ENCODE data around the gene ARMC8.

Gene ARMC8

DNA sequence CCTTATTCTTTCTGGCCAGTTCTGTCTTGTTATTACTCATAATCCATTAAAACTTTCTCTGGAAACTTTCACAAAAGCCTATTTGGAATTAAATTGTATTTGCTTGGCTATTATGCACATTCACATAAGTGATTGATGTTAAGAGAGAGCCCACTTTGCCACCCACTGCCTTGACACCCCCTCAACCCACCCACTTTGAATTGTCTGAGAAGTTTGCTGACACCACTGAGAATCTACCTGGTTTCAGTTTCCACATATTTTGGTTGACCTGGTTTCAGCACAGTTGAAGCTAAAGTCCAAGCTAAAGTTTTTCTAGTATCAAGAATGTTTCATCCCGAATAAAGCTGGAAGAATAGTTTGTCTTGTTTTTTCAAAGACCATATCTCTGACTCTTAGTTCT is 70.9 kb downstream of the ARMC8 start:
- Histone ChIP-seq H3K27me3 (ENCODE audit: insufficient read depth, low read length) (no peaks in the 10 kb centered on the region), H4K20me1 (ENCODE audit: insufficient read depth, low read length) (no peaks in the 10 kb centered on the region), H3K9me3 (ENCODE audit: low read length) (no peaks in the 10 kb centered on the region), H3K4me3 (ENCODE audit: low read depth, low read length, poor library complexity, severe bottlenecking) (no peak overlapping the region), H3K36me3 (ENCODE audit: insufficient read depth, low read length) (no peaks in the 10 kb centered on the region), H3K4me1 (ENCODE audit: insufficient read depth, low read length, severe bottlenecking) (no peaks in the 10 kb centered on the region), H3K79me2 (ENCODE audit: insufficient read depth, low read length) (no peaks in the 10 kb centered on the region), H3K4me2 (ENCODE audit: low read length) (no peak overlapping the region), H2AFZ (ENCODE audit: low read length) (no peak overlapping the region), H3K9me2 (ENCODE audit: low read depth, low read length) (no peaks in the 10 kb centered on the region), H3K9ac (ENCODE audit: low read length) (no peak overlapping the region), H3K27ac (ENCODE audit: low read depth, low read length, poor library complexity, severe bottlenecking) (no peak overlapping the region), H3F3A (ENCODE audit: insufficient read depth, low read length) (no peaks in the 10 kb centered on the region)
- TF ChIP-seq EZH2 (IDR thresholded peaks at IDR 0.05; ENCODE audit: borderline replicate concordance, low read length) = no peak
- TF ChIP-seq, protein P1, sequence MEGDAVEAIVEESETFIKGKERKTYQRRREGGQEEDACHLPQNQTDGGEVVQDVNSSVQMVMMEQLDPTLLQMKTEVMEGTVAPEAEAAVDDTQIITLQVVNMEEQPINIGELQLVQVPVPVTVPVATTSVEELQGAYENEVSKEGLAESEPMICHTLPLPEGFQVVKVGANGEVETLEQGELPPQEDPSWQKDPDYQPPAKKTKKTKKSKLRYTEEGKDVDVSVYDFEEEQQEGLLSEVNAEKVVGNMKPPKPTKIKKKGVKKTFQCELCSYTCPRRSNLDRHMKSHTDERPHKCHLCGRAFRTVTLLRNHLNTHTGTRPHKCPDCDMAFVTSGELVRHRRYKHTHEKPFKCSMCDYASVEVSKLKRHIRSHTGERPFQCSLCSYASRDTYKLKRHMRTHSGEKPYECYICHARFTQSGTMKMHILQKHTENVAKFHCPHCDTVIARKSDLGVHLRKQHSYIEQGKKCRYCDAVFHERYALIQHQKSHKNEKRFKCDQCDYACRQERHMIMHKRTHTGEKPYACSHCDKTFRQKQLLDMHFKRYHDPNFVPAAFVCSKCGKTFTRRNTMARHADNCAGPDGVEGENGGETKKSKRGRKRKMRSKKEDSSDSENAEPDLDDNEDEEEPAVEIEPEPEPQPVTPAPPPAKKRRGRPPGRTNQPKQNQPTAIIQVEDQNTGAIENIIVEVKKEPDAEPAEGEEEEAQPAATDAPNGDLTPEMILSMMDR (IDR thresholded peaks at IDR 0.05; ENCODE audit: low read length) = no peak

DNA sequence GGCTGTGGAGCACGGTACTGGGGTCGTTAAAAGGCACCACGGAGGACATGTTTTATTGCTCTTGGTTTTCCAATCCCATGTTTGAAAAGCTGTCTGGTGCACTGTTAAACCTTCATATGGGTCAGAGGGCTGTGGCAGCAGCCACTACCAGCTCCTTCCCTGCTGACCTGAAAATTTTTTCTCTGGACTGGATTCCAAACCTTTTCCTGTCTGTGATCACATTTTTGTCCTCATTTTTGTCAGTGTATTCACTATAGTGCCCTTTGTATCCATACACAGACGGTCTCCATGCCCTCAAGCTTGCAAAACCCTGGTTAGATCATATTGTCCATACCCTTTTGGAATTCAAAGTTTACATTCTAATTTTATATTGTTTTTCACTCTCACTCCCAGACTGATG is 72.0 kb downstream of the ARMC8 start:
- H3K36me3 ChIP-seq (ENCODE audit: insufficient read depth, low read length) = peaks cover 7% of the 10 kb centered on the region; the same call in 1 of the 2 replicates
- no peak overlapping the region for H3K9ac ChIP-seq (ENCODE audit: low read length)
- H4K20me1 ChIP-seq (ENCODE audit: insufficient read depth, low read length) = no peaks in the 10 kb centered on the region
- H3F3A ChIP-seq (ENCODE audit: insufficient read depth, low read length) = no peaks in the 10 kb centered on the region
- H2AFZ ChIP-seq (ENCODE audit: low read length) = no peak overlapping the region
- H3K4me3 ChIP-seq (ENCODE audit: low read depth, low read length, poor library complexity, severe bottlenecking) = no peak overlapping the region
- no peak overlapping the region for H3K4me2 ChIP-seq (ENCODE audit: low read length)
- H3K4me1 ChIP-seq (ENCODE audit: insufficient read depth, low read length, severe bottlenecking) = no peaks in the 10 kb centered on the region
- H3K79me2 ChIP-seq (ENCODE audit: insufficient read depth, low read length) = no peaks in the 10 kb centered on the region
- no peak overlapping the region for H3K27ac ChIP-seq (ENCODE audit: low read depth, low read length, poor library complexity, severe bottlenecking)
- no peaks in the 10 kb centered on the region for H3K9me3 ChIP-seq (ENCODE audit: low read length)
- no peaks in the 10 kb centered on the region for H3K9me2 ChIP-seq (ENCODE audit: low read depth, low read length)
- TF ChIP-seq EZH2 (IDR thresholded peaks at IDR 0.05; ENCODE audit: borderline replicate concordance, low read length) = no peak
- TF ChIP-seq, protein P1 (IDR thresholded peaks at IDR 0.05; ENCODE audit: low read length) = no peak
- no peaks in the 10 kb centered on the region for H3K27me3 ChIP-seq (ENCODE audit: insufficient read depth, low read length)

DNA sequence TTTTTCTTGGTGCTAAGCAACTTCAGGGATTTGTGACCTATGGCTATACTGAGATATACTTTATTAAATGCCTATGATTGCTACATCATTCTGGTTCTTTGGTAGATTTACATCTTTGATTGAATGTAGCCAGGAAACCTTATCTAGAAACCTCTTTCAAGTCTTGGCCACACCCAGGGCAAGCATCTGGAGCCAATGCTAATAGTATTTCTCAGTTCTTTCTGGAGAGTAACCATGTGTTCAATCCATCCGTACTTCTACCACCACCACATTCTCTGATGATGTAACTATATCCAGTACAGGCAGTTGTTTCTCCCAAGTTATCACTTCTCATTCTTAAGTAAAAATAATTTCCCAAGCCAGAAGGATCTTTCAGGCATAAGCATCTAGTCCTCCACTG is 73.5 kb downstream of the ARMC8 start:
- Histone ChIP-seq H3K9me3 (ENCODE audit: low read length) (no peaks in the 10 kb centered on the region), H3K27ac (ENCODE audit: low read depth, low read length, poor library complexity, severe bottlenecking) (no peak overlapping the region), H4K20me1 (ENCODE audit: insufficient read depth, low read length) (no peaks in the 10 kb centered on the region), H3K4me2 (ENCODE audit: low read length) (no peak overlapping the region), H3K4me1 (ENCODE audit: insufficient read depth, low read length, severe bottlenecking) (no peaks in the 10 kb centered on the region), H2AFZ (ENCODE audit: low read length) (no peak overlapping the region), H3K9ac (ENCODE audit: low read length) (no peak overlapping the region), H3K27me3 (ENCODE audit: insufficient read depth, low read length) (no peaks in the 10 kb centered on the region), H3K36me3 (ENCODE audit: insufficient read depth, low read length) (peaks cover 18% of the 10 kb centered on the region; the same call in 1 of the 2 replicates), H3K79me2 (ENCODE audit: insufficient read depth, low read length) (no peaks in the 10 kb centered on the region), H3F3A (ENCODE audit: insufficient read depth, low read length) (no peaks in the 10 kb centered on the region), H3K4me3 (ENCODE audit: low read depth, low read length, poor library complexity, severe bottlenecking) (no peak overlapping the region), H3K9me2 (ENCODE audit: low read depth, low read length) (no peaks in the 10 kb centered on the region)
- TF ChIP-seq, protein P1 (IDR thresholded peaks at IDR 0.05; ENCODE audit: low read length) = no peak
- TF ChIP-seq EZH2 (IDR thresholded peaks at IDR 0.05; ENCODE audit: borderline replicate concordance, low read length) = no peak

Data from OCI-LY1 (cell line).